GM18499 (cell line): ENCODE data around the gene STON2.
"Not testable (repeated sequence)": the region's sequence is repeated elsewhere in the genome, so short reads cannot be mapped to it uniquely, and the experiment has no call there.

Source experiments
- ATAC-seq: cut with Tn5 transposase; IDR thresholded peaks from one replicate; pipeline ENCODE4 v1.9.1; 2021; ENCODE audit warnings: moderate number of reproducible peaks; ENCODE audit not compliant: insufficient read depth, unreplicated experiment

The STON2 gene

GRCh38 chr14:81273961-81274575 lies 126.1 kb downstream of the STON2 start:
- no peak for ATAC-seq

GRCh38 chr14:81273521-81273920 lies 126.6 kb downstream of the STON2 start:
- no peak for ATAC-seq

GRCh38 chr14:81272317-81272716 lies 127.8 kb downstream of the STON2 start:
- ATAC-seq, result no peak

- no peak for ATAC-seq
Measured at GRCh38 chr14:81269979-81270375, 130.1 kb downstream of the STON2 start.

GRCh38 chr14:81269100-81269978 lies 130.8 kb downstream of the STON2 start:
- ATAC-seq, result peak; percentile 63

- no peak for ATAC-seq
Measured at GRCh38 chr14:81268016-81268416, 132.1 kb downstream of the STON2 start.

- ATAC-seq, result no peak
Measured at GRCh38 chr14:81265636-81266169, 134.4 kb downstream of the STON2 start.

GRCh38 chr14:81264671-81265070 lies 135.5 kb downstream of the STON2 start:
- ATAC-seq, result no peak

- ATAC-seq, result no peak
Measured at GRCh38 chr14:81263777-81264410, 136.2 kb downstream of the STON2 start.

GRCh38 chr14:81261176-81261575 lies 138.9 kb downstream of the STON2 start:
- no peak for ATAC-seq

GRCh38 chr14:81260732-81261131 lies 139.4 kb downstream of the STON2 start:
- no peak for ATAC-seq

- ATAC-seq, result peak; percentile 57
Measured at GRCh38 chr14:81256289-81256960, 143.7 kb downstream of the STON2 start.

GRCh38 chr14:81252278-81252677 lies 147.8 kb downstream of the STON2 start:
- no peak for ATAC-seq

- no peak for ATAC-seq
Measured at GRCh38 chr14:81247271-81247766, 152.8 kb downstream of the STON2 start.

GRCh38 chr14:81246461-81247270 lies 153.5 kb downstream of the STON2 start:
- ATAC-seq, result no peak

- no peak for ATAC-seq
Measured at GRCh38 chr14:81245771-81246170, 154.4 kb downstream of the STON2 start.

GRCh38 chr14:81244431-81244830 lies 155.7 kb downstream of the STON2 start:
- ATAC-seq, result not testable (repeated sequence)

- no peak for ATAC-seq
Measured at GRCh38 chr14:81243499-81243898, 156.6 kb downstream of the STON2 start.

- ATAC-seq, result not testable (repeated sequence)
Measured at GRCh38 chr14:81236849-81237248, 163.3 kb downstream of the STON2 start.
